ENCODE data around the gene CPA5. TPM values are rescaled to one million over a fixed set of nuclear protein-coding genes. Genes with fewer than 3 reads are reported as not detected.

Gene CPA5
- total and polyA plus RNA-seq, 10 of the 15 experiments (the other 5 are each of a cell fraction or from before 2014, with no cell fraction given): 0.06 to 0.52 (median 0.29) TPM; not detected in 2

DNA sequence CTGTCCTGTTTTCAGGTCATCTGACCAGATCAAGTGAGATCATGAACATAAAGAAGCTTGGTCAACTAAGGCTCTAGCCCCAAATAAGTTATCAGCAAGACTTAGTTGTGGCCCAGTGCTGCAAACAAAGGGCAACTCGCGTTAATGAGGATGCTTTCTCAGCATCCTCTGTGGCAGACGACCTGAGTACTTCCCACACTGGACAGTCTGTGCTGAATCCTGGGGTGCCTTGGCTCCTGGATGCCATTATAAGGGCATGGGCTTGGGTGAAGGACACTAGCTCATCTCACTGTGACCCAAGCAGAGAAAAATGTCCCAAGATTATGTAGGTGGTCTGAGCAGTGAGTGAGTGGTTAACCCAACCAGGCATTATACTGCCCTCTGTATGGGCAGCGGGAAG, 13.9 kb downstream of the CPA5 start:
- Histone ChIP-seq H4K20me1 (ENCODE audit: control insufficient read depth, insufficient read depth) (no peaks in the 10 kb centered on the region), H3K27ac (ENCODE audit: control insufficient read depth, insufficient read depth) (no peak overlapping the region), H3K79me2 (ENCODE audit: control insufficient read depth, insufficient read depth, low read length) (no peaks in the 10 kb centered on the region), H3K4me1 (ENCODE audit: control insufficient read depth, insufficient read depth, low read length) (no peaks in the 10 kb centered on the region), H3K4me3 (no peak overlapping the region), H3K36me3 (ENCODE audit: control insufficient read depth in 2 of 2, insufficient read depth in 2 of 2, low read length in 1 of 2) (no peaks in the 10 kb centered on the region), H3K27me3 (replicated peaks in 1 of 2; ENCODE audit: control insufficient read depth in 2 of 2, insufficient read depth in 2 of 2, low read length in 1 of 2) (no peaks in the 10 kb centered on the region), H3K9me3 (replicated peaks; ENCODE audit: control insufficient read depth, insufficient read depth, low read length) (peaks cover 2% of the 10 kb centered on the region; the same call in 1 of the 3 replicates), H3K9ac (ENCODE audit: control insufficient read depth, insufficient read depth, low read length) (no peak overlapping the region), H2AFZ (ENCODE audit: control insufficient read depth, low read depth, low read length) (no peak overlapping the region), H3K4me2 (ENCODE audit: control insufficient read depth, insufficient read depth) (no peak overlapping the region)
- ATAC-seq (no peak), FAIRE-seq (no peak), DNase-seq (ENCODE audit: low read depth, low spot score) (no peak)
- intact Hi-C loops (cut with micrococcal nuclease; ENCODE audit: unreplicated experiment): no loop called here
- BruUV-seq (replicated peaks): no TSS peak
- WGBS (ENCODE audit: insufficient coverage, insufficient replicate concordance, low lambda C conversion rate, missing lambda C conversion rate): 72% methylated on average over 4 of the region's 4 CpGs
- POLR2A ChIA-PET: no interaction called here
- in situ Hi-C loops (cut with MboI): no loop called here
- SMC1A ChIA-PET (ENCODE audit: uncharacterized antibody, unreplicated experiment): no interaction called here
- CTCF ChIA-PET: no interaction called here
- RAD21 ChIA-PET (ENCODE audit: unreplicated experiment): no interaction called here
- TF ChIP-seq, protein P1, sequence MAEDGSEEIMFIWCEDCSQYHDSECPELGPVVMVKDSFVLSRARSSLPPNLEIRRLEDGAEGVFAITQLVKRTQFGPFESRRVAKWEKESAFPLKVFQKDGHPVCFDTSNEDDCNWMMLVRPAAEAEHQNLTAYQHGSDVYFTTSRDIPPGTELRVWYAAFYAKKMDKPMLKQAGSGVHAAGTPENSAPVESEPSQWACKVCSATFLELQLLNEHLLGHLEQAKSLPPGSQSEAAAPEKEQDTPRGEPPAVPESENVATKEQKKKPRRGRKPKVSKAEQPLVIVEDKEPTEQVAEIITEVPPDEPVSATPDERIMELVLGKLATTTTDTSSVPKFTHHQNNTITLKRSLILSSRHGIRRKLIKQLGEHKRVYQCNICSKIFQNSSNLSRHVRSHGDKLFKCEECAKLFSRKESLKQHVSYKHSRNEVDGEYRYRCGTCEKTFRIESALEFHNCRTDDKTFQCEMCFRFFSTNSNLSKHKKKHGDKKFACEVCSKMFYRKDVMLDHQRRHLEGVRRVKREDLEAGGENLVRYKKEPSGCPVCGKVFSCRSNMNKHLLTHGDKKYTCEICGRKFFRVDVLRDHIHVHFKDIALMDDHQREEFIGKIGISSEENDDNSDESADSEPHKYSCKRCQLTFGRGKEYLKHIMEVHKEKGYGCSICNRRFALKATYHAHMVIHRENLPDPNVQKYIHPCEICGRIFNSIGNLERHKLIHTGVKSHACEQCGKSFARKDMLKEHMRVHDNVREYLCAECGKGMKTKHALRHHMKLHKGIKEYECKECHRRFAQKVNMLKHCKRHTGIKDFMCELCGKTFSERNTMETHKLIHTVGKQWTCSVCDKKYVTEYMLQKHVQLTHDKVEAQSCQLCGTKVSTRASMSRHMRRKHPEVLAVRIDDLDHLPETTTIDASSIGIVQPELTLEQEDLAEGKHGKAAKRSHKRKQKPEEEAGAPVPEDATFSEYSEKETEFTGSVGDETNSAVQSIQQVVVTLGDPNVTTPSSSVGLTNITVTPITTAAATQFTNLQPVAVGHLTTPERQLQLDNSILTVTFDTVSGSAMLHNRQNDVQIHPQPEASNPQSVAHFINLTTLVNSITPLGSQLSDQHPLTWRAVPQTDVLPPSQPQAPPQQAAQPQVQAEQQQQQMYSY (CRISPR knock-in tag; IDR thresholded peaks at IDR 0.05): no peak
- TF ChIP-seq, protein P2, sequence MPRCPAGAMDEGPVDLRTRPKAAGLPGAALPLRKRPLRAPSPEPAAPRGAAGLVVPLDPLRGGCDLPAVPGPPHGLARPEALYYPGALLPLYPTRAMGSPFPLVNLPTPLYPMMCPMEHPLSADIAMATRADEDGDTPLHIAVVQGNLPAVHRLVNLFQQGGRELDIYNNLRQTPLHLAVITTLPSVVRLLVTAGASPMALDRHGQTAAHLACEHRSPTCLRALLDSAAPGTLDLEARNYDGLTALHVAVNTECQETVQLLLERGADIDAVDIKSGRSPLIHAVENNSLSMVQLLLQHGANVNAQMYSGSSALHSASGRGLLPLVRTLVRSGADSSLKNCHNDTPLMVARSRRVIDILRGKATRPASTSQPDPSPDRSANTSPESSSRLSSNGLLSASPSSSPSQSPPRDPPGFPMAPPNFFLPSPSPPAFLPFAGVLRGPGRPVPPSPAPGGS (IDR thresholded peaks at IDR 0.05; ENCODE audit: borderline replicate concordance, insufficient read depth, low read depth, low read length, poor library complexity, severe bottlenecking): no peak
- TF ChIP-seq MXI1 (IDR thresholded peaks at IDR 0.05; ENCODE audit: low read depth, low read length) (no peak), GABPA (IDR thresholded peaks at IDR 0.05; ENCODE audit: low read depth) (no peak), RBBP5 (conservative IDR thresholded peaks at IDR 0.05) (no peak), RCOR1 (conservative IDR thresholded peaks at IDR 0.05; ENCODE audit: low read depth, low read length) (no peak), ZZZ3 (IDR thresholded peaks at IDR 0.05; ENCODE audit: control insufficient read depth, insufficient read length, low read depth) (no peak), ZSCAN29 (IDR thresholded peaks at IDR 0.05) (no peak), IRF4 (IDR thresholded peaks at IDR 0.05; ENCODE audit: low read depth, low read length) (no peak), E2F4 (IDR thresholded peaks at IDR 0.05; ENCODE audit: low read depth, low read length) (no peak), ZNF384 (IDR thresholded peaks at IDR 0.05; ENCODE audit: borderline replicate concordance, low read depth, low read length) (no peak), KDM1A (IDR thresholded peaks at IDR 0.05; ENCODE audit: borderline replicate concordance) (no peak), RELA (IDR thresholded peaks at IDR 0.05; ENCODE audit: borderline replicate concordance, partially characterized antibody) (no peak), ZNF24 (IDR thresholded peaks at IDR 0.05) (no peak), MEF2A (IDR thresholded peaks at IDR 0.05; ENCODE audit: insufficient read depth, low read depth, low read length) (no peak), ETV6 (conservative IDR thresholded peaks at IDR 0.05 in 1 of 2, IDR thresholded peaks at IDR 0.05 in 1 of 2; ENCODE audit: borderline replicate concordance in 1 of 2, low read depth in 1 of 2) (no peak)
- TF ChIP-seq, protein P3, sequence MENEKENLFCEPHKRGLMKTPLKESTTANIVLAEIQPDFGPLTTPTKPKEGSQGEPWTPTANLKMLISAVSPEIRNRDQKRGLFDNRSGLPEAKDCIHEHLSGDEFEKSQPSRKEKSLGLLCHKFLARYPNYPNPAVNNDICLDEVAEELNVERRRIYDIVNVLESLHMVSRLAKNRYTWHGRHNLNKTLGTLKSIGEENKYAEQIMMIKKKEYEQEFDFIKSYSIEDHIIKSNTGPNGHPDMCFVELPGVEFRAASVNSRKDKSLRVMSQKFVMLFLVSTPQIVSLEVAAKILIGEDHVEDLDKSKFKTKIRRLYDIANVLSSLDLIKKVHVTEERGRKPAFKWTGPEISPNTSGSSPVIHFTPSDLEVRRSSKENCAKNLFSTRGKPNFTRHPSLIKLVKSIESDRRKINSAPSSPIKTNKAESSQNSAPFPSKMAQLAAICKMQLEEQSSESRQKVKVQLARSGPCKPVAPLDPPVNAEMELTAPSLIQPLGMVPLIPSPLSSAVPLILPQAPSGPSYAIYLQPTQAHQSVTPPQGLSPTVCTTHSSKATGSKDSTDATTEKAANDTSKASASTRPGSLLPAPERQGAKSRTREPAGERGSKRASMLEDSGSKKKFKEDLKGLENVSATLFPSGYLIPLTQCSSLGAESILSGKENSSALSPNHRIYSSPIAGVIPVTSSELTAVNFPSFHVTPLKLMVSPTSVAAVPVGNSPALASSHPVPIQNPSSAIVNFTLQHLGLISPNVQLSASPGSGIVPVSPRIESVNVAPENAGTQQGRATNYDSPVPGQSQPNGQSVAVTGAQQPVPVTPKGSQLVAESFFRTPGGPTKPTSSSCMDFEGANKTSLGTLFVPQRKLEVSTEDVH (IDR thresholded peaks at IDR 0.05; ENCODE audit: low read depth, partially characterized antibody): no peak

Data from GM12878 (cell line).